HEK293 (cell line): ENCODE data around the gene SLC16A11.

ENCODE experiments used
- GLI4 ChIP-seq: fragments of 450-650 bp; formaldehyde crosslinking; IDR thresholded peaks from 2 replicates; pipeline ENCODE4 v1.5.1; 2016; ENCODE audit warnings: missing biosample characterization, missing genetic modification characterization
- HOXC10 ChIP-seq: sonication (generic); formaldehyde crosslinking; IDR thresholded peaks from 2 replicates; pipeline ENCODE4 v1.8.1; 2023; ENCODE audit warnings: mild to moderate bottlenecking, missing genetic modification reagents
- IKZF3 ChIP-seq: fragments of 450-650 bp; IDR thresholded peaks from 2 replicates; pipeline ENCODE4 v1.5.0; 2018; ENCODE audit warnings: missing biosample characterization, mild to moderate bottlenecking, missing genetic modification characterization, moderate library complexity
- MYNN ChIP-seq: fragments of 450-650 bp; formaldehyde crosslinking; IDR thresholded peaks from 2 replicates; pipeline ENCODE4 v1.5.1; 2016; ENCODE audit warnings: missing biosample characterization, missing genetic modification characterization, borderline replicate concordance
- PATZ1 ChIP-seq: fragments of 450-650 bp; formaldehyde crosslinking; IDR thresholded peaks from 2 replicates; pipeline ENCODE4 v1.5.1; 2016; ENCODE audit warnings: missing biosample characterization, missing genetic modification characterization
- PBX3 ChIP-seq: sonication (generic); formaldehyde crosslinking; IDR thresholded peaks from 2 replicates; pipeline ENCODE4 v1.8.1; 2022; ENCODE audit warnings: mild to moderate bottlenecking, moderate library complexity, missing genetic modification reagents
- REPIN1 ChIP-seq: fragments of 450-650 bp; formaldehyde crosslinking; IDR thresholded peaks from 2 replicates; pipeline ENCODE4 v1.5.1; 2017; ENCODE audit warnings: missing biosample characterization, missing genetic modification characterization, low read depth
- SP7 ChIP-seq: fragments of 450-650 bp; formaldehyde crosslinking; IDR thresholded peaks from 2 replicates; pipeline ENCODE4 v1.5.1; 2016; ENCODE audit warnings: missing biosample characterization, missing genetic modification characterization
- WT1 ChIP-seq: fragments of 450-650 bp; formaldehyde crosslinking; IDR thresholded peaks from 2 replicates; pipeline ENCODE4 v1.5.1; 2016; ENCODE audit warnings: missing biosample characterization, missing genetic modification characterization
- ZBTB11 ChIP-seq: fragments of 450-650 bp; formaldehyde crosslinking; conservative IDR thresholded peaks from 2 replicates; pipeline ENCODE4 v1.5.1; 2016; ENCODE audit warnings: low read depth, missing biosample characterization, missing genetic modification characterization
- ZFP69B ChIP-seq: fragments of 450-650 bp; formaldehyde crosslinking; IDR thresholded peaks from 2 replicates; pipeline ENCODE4 v1.5.1; 2016; ENCODE audit warnings: missing biosample characterization, missing genetic modification characterization
- ZNF221 ChIP-seq: fragments of 450-650 bp; formaldehyde crosslinking; IDR thresholded peaks from 2 replicates; pipeline ENCODE4 v1.5.1; 2017; ENCODE audit warnings: missing biosample characterization, missing genetic modification characterization, borderline replicate concordance
- ZNF24 ChIP-seq: fragments of 450-650 bp; formaldehyde crosslinking; IDR thresholded peaks from 2 replicates; pipeline ENCODE4 v1.5.1; 2016; ENCODE audit warnings: missing biosample characterization, missing genetic modification characterization
- ZNF248 ChIP-seq: fragments of 450-650 bp; formaldehyde crosslinking; IDR thresholded peaks from 2 replicates; pipeline ENCODE4 v1.5.1; 2017; ENCODE audit warnings: missing biosample characterization, missing genetic modification characterization
- ZNF266 ChIP-seq: fragments of 450-650 bp; formaldehyde crosslinking; IDR thresholded peaks from 2 replicates; pipeline ENCODE4 v1.5.1; 2016; ENCODE audit warnings: missing biosample characterization, missing genetic modification characterization, low read depth
- ZNF324 ChIP-seq: fragments of 450-650 bp; formaldehyde crosslinking; IDR thresholded peaks from 2 replicates; pipeline ENCODE4 v1.5.1; 2016; ENCODE audit warnings: missing biosample characterization, missing genetic modification characterization
- ZNF354C ChIP-seq: fragments of 450-650 bp; formaldehyde crosslinking; IDR thresholded peaks from 2 replicates; pipeline ENCODE4 v1.5.1; 2016; ENCODE audit warnings: missing biosample characterization, missing genetic modification characterization, low read depth, borderline replicate concordance
- ZNF366 ChIP-seq: fragments of 450-650 bp; formaldehyde crosslinking; conservative IDR thresholded peaks from 2 replicates; pipeline ENCODE4 v1.5.1; 2016; ENCODE audit warnings: missing biosample characterization, missing genetic modification characterization
- ZNF37A ChIP-seq: fragments of 450-650 bp; IDR thresholded peaks from 2 replicates; pipeline ENCODE4 v1.5.1; 2018; ENCODE audit warnings: missing biosample characterization, missing genetic modification characterization
- ZNF391 ChIP-seq: fragments of 450-650 bp; formaldehyde crosslinking; IDR thresholded peaks from 2 replicates; pipeline ENCODE4 v1.5.1; 2016; ENCODE audit warnings: low read depth, missing biosample characterization, missing genetic modification characterization, borderline replicate concordance
- ZNF488 ChIP-seq: fragments of 450-650 bp; formaldehyde crosslinking; IDR thresholded peaks from 2 replicates; pipeline ENCODE4 v1.5.1; 2016; ENCODE audit warnings: missing biosample characterization, missing genetic modification characterization
- ZNF580 ChIP-seq: fragments of 450-650 bp; formaldehyde crosslinking; IDR thresholded peaks from 2 replicates; pipeline ENCODE4 v1.5.1; 2016; ENCODE audit warnings: missing biosample characterization, missing genetic modification characterization
- ZNF621 ChIP-seq: fragments of 450-650 bp; formaldehyde crosslinking; IDR thresholded peaks from 2 replicates; pipeline ENCODE4 v1.5.1; 2017; ENCODE audit warnings: missing biosample characterization, missing genetic modification characterization
- ZNF623 ChIP-seq: fragments of 450-650 bp; formaldehyde crosslinking; IDR thresholded peaks from 2 replicates; pipeline ENCODE4 v1.5.1; 2016; ENCODE audit warnings: missing biosample characterization, missing genetic modification characterization
- ZNF639 ChIP-seq: fragments of 450-650 bp; formaldehyde crosslinking; IDR thresholded peaks from 2 replicates; pipeline ENCODE4 v1.5.1; 2016; ENCODE audit warnings: missing biosample characterization, missing genetic modification characterization
- ZNF654 ChIP-seq: fragments of 450-650 bp; formaldehyde crosslinking; IDR thresholded peaks from 2 replicates; pipeline ENCODE4 v1.5.1; 2016; ENCODE audit warnings: low read depth, missing biosample characterization, missing genetic modification characterization
- ZNF704 ChIP-seq: fragments of 450-650 bp; formaldehyde crosslinking; IDR thresholded peaks from 2 replicates; pipeline ENCODE4 v1.5.1; 2016; ENCODE audit warnings: missing biosample characterization, missing genetic modification characterization
- ZNF785 ChIP-seq: fragments of 450-650 bp; formaldehyde crosslinking; IDR thresholded peaks from 2 replicates; pipeline ENCODE4 v1.5.1; 2016; ENCODE audit warnings: missing biosample characterization, missing genetic modification characterization
- ZNF791 ChIP-seq: fragments of 450-650 bp; formaldehyde crosslinking; IDR thresholded peaks from 2 replicates; pipeline ENCODE4 v1.5.1; 2016; ENCODE audit warnings: missing biosample characterization, missing genetic modification characterization
- ZNF792 ChIP-seq: fragments of 450-650 bp; formaldehyde crosslinking; IDR thresholded peaks from 2 replicates; pipeline ENCODE4 v1.5.1; 2016; ENCODE audit warnings: missing biosample characterization, missing genetic modification characterization
- ZSCAN23 ChIP-seq: fragments of 450-650 bp; formaldehyde crosslinking; IDR thresholded peaks from 2 replicates; pipeline ENCODE4 v1.5.1; 2016; ENCODE audit warnings: missing biosample characterization, missing genetic modification characterization

SLC16A11 gene

GRCh38 chr17:7046127-7046724, 2.3 kb upstream of the SLC16A11 start (continued):
- TF ChIP-seq IKZF3 (tag by site-specific recombination) (no peak), HOXC10 (no peak), GLI4 (tag by site-specific recombination) (no peak), WT1 (tag by site-specific recombination) (no peak), ZNF391 (tag by site-specific recombination) (no peak), ZNF488 (no peak), ZNF639 (no peak), ZNF24 (no peak), ZNF266 (tag by site-specific recombination) (no peak), ZNF623 (tag by site-specific recombination) (no peak), ZNF354C (tag by site-specific recombination) (no peak), ZNF248 (tag by site-specific recombination) (no peak), ZNF785 (tag by site-specific recombination) (no peak), SP7 (tag by site-specific recombination) (0 out of 2 replicates have a peak, but pooled peaks have one; percentile 46), ZNF580 (tag by site-specific recombination) (no peak), ZBTB11 (tag by site-specific recombination) (no peak), ZNF792 (tag by site-specific recombination) (no peak), ZNF366 (0 out of 2 replicates have a peak, but pooled peaks have one; percentile 36), ZNF621 (tag by site-specific recombination) (no peak), ZFP69B (peak; percentile 89), ZNF221 (tag by site-specific recombination) (no peak), ZNF37A (no peak), ZSCAN23 (tag by site-specific recombination) (no peak), PATZ1 (no peak; the same call in 1 of the 2 replicates), PBX3 (no peak), ZNF654 (tag by site-specific recombination) (no peak), MYNN (tag by site-specific recombination) (no peak), ZNF791 (tag by site-specific recombination) (no peak), ZNF324 (tag by site-specific recombination) (no peak), ZNF704 (no peak), REPIN1 (no peak)
